ENCODE data around the gene TCF7. TPM values are rescaled to one million over a fixed set of nuclear protein-coding genes. Genes with fewer than 3 reads are reported as not detected.

Gene TCF7
- 3.6 and 4.8 TPM in 2 replicates for total RNA-seq

DNA sequence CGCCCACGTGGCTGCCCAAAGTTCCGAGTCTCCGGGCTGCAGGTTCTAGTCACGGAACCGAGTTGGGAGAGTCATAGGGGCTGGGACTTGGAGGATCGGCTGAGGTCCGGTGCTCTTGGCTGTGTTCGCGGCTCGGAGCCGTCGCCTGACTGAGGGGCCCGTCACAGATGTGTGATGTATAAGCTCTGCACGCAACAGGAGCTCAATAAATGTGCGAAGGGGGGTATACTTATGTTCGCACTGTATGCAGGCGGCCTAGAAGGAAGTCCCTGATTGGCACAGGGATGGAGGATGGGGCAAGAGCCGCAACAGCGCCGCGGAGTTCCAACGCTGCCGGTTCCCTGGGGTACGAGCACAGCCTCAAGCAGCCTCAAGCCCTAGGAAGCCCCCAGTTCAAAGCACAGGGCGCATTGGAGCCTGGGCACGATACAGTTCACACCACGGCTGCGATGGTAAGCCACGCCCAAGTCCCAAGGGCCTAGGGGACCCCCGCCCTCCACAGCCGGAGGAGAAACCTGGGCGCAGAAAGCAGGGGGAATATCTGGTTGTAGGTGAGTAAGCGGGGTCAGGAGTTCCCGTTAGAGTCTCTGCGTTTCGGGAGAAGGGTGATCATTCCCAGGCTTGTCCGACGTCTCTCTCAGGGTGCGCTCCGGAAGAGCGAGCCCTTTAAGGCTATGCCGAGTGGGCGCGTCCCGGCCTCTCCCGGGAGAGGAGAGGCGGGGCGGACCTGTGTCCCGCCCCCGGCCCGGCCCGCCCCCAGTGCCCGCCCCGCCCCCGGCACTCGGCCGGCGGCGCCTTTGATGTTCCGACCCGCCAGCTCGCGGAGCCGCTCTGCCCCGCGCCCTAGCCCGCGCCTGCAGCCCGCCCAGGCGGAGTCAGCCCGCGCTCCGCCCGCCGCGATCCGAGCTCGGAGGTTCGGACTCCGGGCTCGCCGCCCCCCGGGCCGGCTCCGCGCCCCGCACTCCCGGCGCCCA is at the start of gene TCF7:
TSS of gene TCF7 (plus strand) at position 780 of the 974 bp plus-strand sequence. CDS start 226 bp downstream, outside the sequence.
- Histone ChIP-seq H3K4me3 (ENCODE audit: low read depth, low read length) (peak within 1 kb of the TSS; percentile 49), H3K36me3 (ENCODE audit: control insufficient read depth, insufficient read depth, low read length) (no peaks in the 10 kb centered on the region), H3K27me3 (ENCODE audit: control insufficient read depth, insufficient read depth, low read length) (peaks cover 23% of the 10 kb centered on the region)
- no peak for DNase-seq (ENCODE audit: low read depth)
- TF ChIP-seq, protein P1, sequence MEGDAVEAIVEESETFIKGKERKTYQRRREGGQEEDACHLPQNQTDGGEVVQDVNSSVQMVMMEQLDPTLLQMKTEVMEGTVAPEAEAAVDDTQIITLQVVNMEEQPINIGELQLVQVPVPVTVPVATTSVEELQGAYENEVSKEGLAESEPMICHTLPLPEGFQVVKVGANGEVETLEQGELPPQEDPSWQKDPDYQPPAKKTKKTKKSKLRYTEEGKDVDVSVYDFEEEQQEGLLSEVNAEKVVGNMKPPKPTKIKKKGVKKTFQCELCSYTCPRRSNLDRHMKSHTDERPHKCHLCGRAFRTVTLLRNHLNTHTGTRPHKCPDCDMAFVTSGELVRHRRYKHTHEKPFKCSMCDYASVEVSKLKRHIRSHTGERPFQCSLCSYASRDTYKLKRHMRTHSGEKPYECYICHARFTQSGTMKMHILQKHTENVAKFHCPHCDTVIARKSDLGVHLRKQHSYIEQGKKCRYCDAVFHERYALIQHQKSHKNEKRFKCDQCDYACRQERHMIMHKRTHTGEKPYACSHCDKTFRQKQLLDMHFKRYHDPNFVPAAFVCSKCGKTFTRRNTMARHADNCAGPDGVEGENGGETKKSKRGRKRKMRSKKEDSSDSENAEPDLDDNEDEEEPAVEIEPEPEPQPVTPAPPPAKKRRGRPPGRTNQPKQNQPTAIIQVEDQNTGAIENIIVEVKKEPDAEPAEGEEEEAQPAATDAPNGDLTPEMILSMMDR (IDR thresholded peaks at IDR 0.05; ENCODE audit: insufficient read depth, low read length, poor library complexity, severe bottlenecking): no peak

DNA sequence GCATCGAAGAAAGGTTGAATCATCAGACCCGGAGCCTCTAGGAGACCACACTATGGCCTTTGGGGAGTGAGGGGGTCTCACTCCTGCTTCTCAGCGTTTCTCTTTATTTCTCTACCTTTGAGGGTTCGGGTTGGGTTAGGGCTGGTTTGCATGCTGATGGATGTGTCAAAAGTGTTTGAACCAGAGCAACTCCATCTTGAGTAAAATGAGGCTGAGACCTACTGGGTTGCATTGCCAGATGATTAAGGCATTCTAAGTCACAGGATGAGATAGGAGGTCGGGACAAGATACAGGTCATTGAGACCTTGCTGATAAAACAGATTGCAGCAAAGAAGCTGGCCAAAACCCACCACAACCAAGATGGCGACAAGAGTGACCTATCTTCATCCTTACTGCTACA is 44.9 kb upstream of the TCF7 start:
- TF ChIP-seq, protein P1 (IDR thresholded peaks at IDR 0.05; ENCODE audit: insufficient read depth, low read length, poor library complexity, severe bottlenecking): no peak
- Histone ChIP-seq H3K4me3 (ENCODE audit: low read depth, low read length) (no peak overlapping the region), H3K36me3 (ENCODE audit: control insufficient read depth, insufficient read depth, low read length) (no peaks in the 10 kb centered on the region), H3K27me3 (ENCODE audit: control insufficient read depth, insufficient read depth, low read length) (peaks cover 10% of the 10 kb centered on the region)
- DNase-seq (ENCODE audit: low read depth): no peak

DNA sequence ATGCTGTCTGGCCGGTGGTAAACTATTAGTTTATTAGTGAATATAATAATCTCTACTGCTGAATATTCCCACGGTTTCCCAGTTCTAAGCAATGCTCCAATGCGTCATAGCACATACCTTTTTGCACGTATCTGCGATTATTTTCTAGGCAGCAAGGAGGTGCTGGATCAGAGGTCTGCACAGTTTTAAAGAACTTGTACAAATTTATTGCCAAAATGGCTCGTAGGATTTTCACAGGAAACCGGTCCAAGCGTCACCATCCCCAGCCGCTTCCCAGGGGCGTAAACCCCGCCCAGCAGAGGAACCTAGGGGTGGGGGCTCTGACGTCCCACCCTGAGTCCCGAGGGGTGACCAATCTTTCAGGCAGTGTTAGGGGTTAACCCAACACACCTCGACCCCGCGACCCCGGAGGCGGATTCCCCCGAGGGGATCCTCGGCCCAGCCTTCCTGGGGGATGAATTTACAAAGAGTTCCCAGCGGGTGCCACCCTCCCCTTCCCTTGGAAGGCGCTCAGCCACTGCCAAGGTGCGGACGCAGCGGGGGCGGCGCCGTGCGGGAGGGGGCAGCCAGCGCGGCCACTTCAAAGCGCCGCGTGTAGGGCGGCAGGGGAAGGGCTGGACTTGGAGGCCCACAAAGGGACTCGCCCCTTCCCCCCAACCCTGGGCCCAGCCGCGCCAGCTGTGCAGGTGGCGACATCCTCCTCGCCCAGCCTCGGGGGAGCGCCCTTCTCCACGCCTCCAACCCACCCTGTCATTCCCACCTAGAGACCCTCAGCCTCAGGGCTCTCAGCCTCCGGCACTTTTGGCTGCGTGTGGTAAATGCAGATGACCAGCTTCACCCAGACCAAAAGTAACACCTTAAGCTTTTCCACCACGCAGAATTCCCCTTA is 43.5 kb upstream of the TCF7 start:
- no peaks in the 10 kb centered on the region for H3K36me3 ChIP-seq (ENCODE audit: control insufficient read depth, insufficient read depth, low read length)
- peaks cover 10% of the 10 kb centered on the region for H3K27me3 ChIP-seq (ENCODE audit: control insufficient read depth, insufficient read depth, low read length)
- TF ChIP-seq, protein P1 (IDR thresholded peaks at IDR 0.05; ENCODE audit: insufficient read depth, low read length, poor library complexity, severe bottlenecking): peak; percentile 15
- no peak for DNase-seq (ENCODE audit: low read depth)
- peak overlapping the region; percentile 38 for H3K4me3 ChIP-seq (ENCODE audit: low read depth, low read length)

DNA sequence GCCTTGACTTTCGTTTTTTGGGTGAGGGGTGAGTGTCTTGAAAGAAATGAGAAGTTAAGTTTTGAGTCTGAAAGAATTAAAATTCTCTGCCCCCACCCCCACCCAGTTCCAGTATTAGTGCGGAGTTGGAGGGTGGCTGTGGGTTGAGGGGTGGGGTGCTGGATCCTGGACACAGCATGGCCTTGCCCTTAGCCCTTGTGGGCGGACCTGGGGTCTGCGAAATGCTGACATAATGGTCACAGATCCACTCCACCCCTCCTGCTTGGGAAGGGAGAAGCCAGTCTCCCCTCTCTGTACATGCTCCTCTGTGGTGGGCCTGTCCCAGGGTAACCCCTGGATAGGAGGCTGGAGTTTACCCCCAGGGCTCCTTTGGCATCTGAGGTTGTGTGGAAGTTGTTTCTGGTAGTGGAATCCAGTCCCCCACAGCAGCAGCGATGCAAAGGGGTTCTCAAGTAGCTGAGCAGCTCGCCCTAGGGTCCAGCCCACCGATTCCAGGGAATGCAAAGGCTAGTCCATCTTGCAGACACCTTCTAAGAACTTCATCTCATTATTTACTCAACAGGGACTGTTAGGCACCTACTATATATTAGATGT is 42.8 kb upstream of the TCF7 start:
- no peak overlapping the region for H3K4me3 ChIP-seq (ENCODE audit: low read depth, low read length)
- DNase-seq (ENCODE audit: low read depth): no peak
- peaks cover 10% of the 10 kb centered on the region for H3K27me3 ChIP-seq (ENCODE audit: control insufficient read depth, insufficient read depth, low read length)
- no peaks in the 10 kb centered on the region for H3K36me3 ChIP-seq (ENCODE audit: control insufficient read depth, insufficient read depth, low read length)
- TF ChIP-seq, protein P1 (IDR thresholded peaks at IDR 0.05; ENCODE audit: insufficient read depth, low read length, poor library complexity, severe bottlenecking): no peak

DNA sequence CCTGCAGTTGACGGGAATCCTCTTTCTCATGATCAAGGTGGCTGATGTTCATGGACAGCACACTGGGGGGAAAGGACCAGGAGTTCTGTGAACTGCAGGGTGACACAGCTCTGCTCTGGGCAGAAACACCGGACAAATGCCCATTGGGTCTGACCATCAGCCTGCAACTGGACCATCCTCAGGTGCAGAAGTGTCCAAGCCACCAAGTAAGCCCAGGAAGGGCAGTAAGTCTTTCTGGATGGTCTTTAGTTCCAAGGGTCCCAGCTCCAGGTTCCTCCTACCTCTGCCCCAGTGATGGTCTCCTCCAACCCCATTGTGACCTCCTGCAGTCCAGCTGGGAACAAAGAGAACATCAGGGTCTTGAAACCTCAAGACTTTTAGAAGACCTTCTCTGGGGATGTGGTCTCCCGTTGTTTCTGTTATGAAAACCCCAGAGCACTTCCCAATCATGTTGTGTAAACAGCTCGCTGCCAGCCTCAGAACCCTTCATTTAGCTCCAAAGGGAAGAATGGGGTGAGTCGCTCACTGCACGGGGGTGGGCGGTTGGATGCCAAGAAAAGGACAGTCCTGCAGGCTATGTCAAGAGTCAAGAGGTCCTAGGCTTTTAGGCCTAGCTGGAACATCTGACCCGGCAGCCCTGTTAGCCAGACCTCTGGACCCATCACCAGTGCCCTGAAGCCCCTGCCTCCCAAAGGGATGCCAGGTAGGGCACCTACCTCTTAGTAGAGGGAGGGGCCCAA is 41.8 kb upstream of the TCF7 start:
- Histone ChIP-seq H3K36me3 (ENCODE audit: control insufficient read depth, insufficient read depth, low read length) (no peaks in the 10 kb centered on the region), H3K4me3 (ENCODE audit: low read depth, low read length) (no peak overlapping the region), H3K27me3 (ENCODE audit: control insufficient read depth, insufficient read depth, low read length) (peaks cover 10% of the 10 kb centered on the region)
- TF ChIP-seq, protein P1 (IDR thresholded peaks at IDR 0.05; ENCODE audit: insufficient read depth, low read length, poor library complexity, severe bottlenecking): no peak
- DNase-seq (ENCODE audit: low read depth): no peak
